Bone marrow (tissue), 2 donors: ENCODE results near the gene CNTNAP2.
"Not testable (repeated sequence)": the region's sequence is repeated elsewhere in the genome, so short reads cannot be mapped to it uniquely, and the experiment has no call there.

Experiments used
- DNase-seq, 2 donors: peaks; one replicate each; lab custom pipeline; 2025; lab: John Stamatoyannopoulos, UW

CNTNAP2 gene

DNA sequence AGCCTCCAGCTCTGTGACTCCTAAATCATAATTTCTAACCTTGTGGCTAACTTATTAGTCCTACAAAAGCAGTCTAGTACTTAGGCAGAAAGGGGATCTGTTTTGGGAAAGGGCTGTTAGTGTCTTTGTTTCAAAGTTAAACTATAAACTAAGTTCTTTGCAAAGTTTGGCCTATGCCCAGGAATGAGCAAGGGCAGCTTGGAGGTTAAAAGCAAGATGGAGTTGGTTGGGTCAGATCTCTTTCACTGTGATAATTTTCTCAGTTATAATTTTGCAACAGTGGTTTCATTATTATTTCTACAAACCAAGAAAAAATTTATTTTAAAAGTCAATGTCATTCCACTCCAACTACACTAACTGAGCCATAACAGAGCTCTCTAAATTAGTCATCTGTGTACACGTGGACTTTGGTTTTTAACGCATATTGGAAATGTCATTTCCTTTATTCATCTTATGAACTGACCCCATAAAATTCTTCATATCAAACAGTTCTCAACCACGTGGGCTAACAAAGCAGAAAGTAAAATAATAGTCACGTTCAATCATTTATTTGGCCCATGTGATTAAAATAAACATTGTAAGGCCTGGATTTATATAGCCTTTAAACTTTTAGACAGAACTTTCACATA, 2330.7 kb downstream of the CNTNAP2 start:
- no peak for DNase-seq

DNA sequence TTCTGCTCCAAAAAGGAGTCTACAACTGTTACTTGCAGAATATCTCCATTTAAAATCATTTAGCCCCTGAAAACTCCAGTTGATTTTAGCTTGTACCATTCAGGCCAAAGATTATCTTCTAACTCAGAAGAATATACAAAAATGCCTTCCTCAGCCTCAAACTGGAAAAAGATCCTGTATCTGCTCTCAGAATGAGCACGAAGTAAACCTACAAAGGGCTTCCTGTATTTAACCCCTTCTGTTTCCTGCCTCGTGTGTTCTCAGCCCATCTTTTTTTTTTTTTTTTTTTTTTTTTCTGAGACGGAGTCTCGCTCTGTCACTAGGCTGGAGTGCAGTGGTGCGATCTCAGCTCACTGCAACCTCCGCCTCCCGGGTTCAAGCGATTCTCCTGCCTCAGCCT, 2334.9 kb downstream of the CNTNAP2 start:
- not testable (repeated sequence) for DNase-seq

GRCh38 chr7:148456351-148456750, 2339.8 kb downstream of the CNTNAP2 start:
- DNase-seq: no peak

DNA sequence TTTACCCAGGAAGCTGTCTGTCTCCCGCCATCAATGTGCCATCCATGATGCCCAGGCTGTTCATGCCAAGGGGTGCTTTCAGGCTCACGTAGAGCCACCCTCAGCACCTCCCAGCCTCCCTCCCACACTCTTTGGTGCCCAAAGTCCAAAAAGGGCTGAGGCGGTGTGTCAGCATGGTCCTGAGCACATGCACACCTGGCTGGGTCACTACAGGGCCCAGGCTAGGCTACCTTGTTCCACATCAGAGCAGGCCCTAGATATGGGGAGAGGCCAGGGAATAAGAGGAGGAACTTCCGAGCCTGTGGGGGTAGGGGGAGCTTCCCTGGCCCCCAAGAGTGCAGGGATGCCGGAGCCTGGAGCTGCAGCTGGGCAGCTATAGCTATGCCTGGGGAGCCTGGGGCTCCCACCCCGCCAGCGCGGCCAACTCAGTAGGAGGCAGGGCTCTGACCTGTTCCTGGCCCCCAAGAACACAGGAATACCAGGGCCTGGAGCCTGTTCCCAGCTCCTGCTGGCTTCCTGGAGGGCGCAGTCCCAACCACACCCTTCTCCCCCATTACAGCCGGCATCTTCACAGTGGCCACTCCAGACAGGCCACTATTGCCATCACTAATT, 2340.8 kb downstream of the CNTNAP2 start:
- no peak for DNase-seq

DNA sequence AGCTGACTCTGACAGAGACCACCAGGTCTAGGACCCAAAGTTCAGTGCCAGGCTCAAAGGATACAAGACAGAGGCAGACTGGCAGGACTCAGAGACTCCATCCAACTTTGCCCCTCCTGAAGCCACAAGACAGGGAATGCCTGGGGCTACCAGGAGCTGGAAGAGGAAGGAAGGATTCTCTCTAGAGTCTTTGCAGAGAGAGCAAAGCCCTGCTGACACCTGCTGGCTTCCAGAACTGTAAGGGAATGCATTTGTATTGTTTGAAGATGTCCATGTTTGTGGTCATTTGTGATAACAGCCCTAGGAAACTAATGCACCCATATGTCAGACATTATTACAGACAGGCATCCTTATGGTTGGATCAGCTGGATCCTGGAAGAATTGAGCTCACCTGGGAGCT, 2341.7 kb downstream of the CNTNAP2 start:
- DNase-seq: no peak

GRCh38 chr7:148461392-148462179, 2345.0 kb downstream of the CNTNAP2 start:
- DNase-seq: no peak

DNA sequence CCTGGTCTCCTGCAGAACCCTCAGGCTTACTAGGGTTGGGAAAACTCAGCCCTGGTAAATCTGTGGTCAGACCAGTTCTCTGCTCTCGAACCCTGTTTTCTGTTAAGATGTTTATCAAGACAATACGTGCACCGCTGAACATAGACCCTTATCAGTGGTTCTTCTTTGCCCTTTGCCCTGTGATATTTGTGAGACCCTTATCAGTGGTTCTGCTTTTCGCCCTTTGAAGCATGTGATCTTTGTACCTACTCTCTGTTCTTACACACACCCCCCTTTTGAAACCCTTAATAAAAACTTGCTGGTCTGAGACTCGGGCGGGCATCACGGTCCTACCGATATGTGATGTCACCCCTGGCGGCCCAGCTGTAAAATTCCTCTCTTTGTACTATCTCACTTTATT, 2346.2 kb downstream of the CNTNAP2 start:
- not testable (repeated sequence) for DNase-seq

DNA sequence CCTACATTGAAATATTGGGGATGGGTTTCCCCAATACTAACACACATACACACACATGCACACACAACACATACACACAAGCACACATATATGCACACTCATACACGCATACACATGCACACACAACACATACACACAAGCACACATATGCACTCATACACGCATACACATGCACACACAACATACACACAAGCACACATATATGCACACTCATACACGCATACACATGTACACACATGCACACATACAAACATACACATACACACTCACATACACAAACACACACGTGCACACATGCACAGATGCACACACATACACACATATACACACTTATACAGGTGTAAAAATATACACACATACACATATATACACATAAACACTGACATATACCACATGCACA, 2346.6 kb downstream of the CNTNAP2 start:
- no peak for DNase-seq

- no peak for DNase-seq
Observed at GRCh38 chr7:148464947-148465346, 2348.3 kb downstream of the CNTNAP2 start.

- DNase-seq: not testable (repeated sequence)
Observed at GRCh38 chr7:148465441-148465840, 2348.8 kb downstream of the CNTNAP2 start.

- DNase-seq: no peak
Observed at GRCh38 chr7:148466120-148466519, 2349.5 kb downstream of the CNTNAP2 start.

DNA sequence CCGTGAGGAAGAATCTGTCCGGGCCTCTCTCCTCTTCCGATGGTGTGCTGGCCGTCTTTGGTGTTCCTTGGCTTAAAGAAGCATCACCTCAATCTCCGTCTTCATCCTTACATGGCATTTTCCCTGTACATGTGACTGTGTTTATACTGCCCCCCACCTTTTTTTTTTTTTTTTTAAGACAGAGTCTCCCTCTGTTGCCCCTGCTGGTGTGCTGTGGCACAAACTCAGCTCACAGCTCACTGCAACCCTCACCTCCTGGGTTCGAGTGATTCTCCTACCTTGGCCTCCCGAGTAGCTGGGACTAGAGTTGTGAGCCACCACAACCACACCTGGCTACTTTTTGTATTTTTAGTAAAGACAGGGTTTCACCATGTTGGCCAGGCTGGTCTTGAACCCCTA, 2352.1 kb downstream of the CNTNAP2 start:
- no peak for DNase-seq
